Middle frontal gyrus (tissue), 1 donor: Measurements from ENCODE around the gene CCDC88C.

Experiments used
- DNase-seq: peaks from one replicate; pipeline ENCODE4 v3.0.0-alpha.2; 2015; ENCODE audit warnings: low spot score; ENCODE audit errors: extremely low spot score

Gene CCDC88C

GRCh38 chr14:91364524-91365270 is 52.9 kb downstream of the CCDC88C start:
- no peak for DNase-seq

- no peak for DNase-seq
Measured at GRCh38 chr14:91363776-91364523, 53.7 kb downstream of the CCDC88C start.

GRCh38 chr14:91361233-91361811 is 56.3 kb downstream of the CCDC88C start:
- DNase-seq = no peak

GRCh38 chr14:91360490-91361232 is 57.0 kb downstream of the CCDC88C start:
- no peak for DNase-seq

GRCh38 chr14:91358654-91359220 is 58.9 kb downstream of the CCDC88C start:
- DNase-seq = no peak

GRCh38 chr14:91358025-91358319 is 59.6 kb downstream of the CCDC88C start:
- DNase-seq = no peak

DNA sequence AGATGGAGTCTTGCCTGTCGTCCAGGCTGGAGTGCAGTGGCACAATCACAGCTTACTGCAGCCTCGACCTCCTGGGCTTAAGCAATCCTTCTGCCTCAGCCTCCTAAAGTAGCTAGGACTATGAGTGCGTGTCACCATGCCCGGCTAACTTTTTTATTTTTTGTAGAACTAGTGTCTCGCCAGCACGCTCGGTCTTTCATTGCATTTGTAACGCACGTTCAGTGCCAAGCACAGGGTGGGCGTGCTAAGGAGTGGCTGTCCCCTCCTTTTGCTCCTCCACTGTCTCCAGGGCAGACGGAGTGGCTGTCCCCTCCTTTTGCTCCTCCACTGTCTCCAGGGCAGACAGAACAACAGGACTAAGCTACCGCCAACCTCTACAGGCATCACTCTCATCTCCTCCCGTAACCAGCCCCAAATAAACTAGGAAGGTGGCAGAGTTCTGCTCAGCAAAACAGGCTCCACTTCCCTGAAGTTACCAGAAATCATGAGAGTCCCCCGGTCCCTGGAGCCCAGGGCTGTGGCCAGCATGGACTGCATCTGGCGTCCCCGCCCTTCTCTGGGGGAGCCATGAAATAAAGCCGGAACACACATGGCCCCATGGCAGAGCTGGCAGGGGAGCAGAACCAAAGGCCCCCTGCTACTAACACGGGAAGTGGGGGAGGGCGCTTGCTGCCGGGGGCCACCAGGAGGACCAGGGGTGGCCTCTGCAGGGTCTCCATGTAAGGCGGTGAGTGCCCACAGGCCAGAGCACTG is 60.2 kb downstream of the CCDC88C start:
- no peak for DNase-seq

GRCh38 chr14:91356181-91356763 is 61.3 kb downstream of the CCDC88C start:
- no peak for DNase-seq

GRCh38 chr14:91354979-91355685 is 62.5 kb downstream of the CCDC88C start:
- no peak for DNase-seq

GRCh38 chr14:91354221-91354916 is 63.3 kb downstream of the CCDC88C start:
- no peak for DNase-seq

DNA sequence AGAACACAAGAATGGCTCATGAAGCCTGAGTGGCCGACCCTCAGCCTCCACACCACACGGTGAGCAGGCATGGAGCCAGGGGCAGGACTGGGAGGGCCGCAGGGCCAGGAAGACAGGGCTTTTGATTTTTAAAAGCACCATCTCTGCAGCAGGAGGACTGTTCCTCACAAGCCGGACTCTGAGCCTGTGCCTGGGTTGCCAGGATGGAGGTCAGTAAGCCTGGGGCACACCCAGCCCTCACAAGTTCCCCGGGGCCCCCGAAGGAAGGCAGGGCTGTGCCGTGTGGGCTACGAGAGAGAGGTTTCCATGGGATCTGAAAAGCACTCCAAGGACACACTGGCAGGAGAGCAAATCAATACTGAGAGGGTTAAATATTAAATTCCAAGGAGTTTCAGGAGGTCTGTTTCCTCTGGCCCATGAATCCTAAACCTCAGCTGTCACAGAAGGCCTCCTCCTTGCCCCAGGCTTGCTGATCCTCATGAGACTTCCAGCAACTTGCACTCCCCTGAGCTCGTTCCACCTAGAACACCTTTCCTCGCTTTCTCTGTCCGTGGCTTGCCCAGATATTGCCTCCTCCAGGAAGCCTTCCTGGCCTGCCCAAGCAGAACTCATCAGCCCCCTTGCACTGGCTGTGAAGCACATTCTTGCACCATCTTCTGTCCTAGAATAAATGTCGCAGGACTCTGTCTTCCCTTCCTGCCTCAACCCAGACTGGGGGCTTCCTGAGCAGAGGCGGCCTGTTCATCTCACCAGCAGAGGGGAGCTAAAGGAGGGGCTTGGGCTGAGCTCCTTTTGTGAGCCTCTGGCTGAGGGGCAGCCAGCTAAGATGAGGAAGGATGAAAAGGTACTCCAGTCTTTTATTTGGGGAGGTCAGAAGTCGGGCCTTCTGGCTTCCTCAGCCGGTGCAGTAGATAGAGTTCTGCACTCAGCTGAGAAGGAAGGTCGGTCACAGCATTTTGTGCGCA is 64.6 kb downstream of the CCDC88C start:
- DNase-seq = no peak

DNA sequence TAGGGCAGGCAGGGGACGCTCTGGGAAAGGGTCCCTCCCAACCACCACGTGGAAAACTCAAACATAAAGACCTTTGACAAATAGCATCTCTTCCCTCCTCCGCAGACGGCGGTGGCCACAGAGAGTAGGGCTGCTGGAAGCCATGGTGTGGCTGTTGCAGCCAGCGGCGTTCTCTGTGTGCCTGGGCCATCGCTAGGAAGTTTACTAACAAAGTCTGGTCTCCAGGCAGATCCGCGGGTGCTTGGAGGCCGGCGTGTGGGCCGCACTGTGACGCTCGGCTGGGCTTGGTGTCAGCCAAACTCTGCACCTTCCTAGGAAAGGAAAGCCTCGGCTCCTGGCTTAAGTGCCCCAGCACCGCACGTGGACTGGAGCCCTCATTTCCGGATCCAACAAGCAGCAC is 65.6 kb downstream of the CCDC88C start:
- DNase-seq = no peak

- no peak for DNase-seq
Measured at GRCh38 chr14:91351512-91351862, 66.1 kb downstream of the CCDC88C start.

DNA sequence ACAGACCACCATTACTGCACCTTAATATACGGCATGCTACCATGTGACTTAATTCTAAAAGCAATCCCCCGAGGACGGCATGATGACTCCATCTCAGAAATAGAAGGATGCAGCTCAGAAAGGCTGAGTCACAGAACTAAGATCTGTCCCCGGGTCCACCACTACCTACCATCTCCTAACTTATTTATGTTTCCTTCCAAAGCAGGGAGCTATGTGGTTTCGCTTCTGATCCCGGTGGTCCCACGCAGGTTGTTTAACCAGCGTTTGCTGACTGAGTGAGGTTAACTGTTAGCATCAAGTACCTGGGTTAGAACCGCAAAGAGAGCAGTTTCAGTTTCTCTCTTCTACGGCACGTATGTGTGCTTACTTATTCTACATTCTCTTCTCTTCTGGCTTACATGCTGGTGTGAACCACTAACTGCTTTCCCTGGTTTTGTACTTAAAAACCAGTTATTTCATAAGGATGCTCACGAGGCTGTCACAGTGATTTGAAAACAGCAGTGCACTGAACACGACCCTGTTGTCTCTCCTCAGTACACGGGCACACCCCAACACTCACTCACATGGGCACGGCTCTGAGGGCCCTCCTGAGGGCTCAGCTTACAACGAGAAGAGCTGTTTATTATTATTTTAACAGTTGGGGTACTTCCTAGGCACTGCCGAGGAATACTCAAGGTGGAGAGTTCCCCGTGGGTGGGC is 66.7 kb downstream of the CCDC88C start:
- no peak for DNase-seq

- no peak for DNase-seq
Measured at GRCh38 chr14:91350483-91350812, 67.2 kb downstream of the CCDC88C start.

GRCh38 chr14:91349481-91350074 is 68.0 kb downstream of the CCDC88C start:
- no peak for DNase-seq

GRCh38 chr14:91348845-91349465 is 68.7 kb downstream of the CCDC88C start:
- DNase-seq = no peak
